Measurements from ENCODE around the gene EIF3B.

DNA sequence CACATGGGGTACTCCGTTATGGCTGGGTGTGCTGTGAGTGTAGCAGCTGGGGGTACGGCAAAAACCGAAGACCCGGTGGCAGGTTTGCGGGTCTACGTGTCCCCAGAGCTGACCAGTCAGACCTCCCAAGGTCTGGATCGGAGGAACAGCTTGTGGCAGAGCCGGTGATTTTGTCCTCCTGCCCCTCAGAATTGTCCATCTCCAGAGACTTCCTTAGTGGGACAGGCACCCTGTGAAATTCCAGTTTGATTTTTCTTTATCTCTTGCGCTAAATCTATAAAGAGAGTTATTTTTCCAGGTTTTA lies 1.0 kb downstream of the EIF3B start:
- TF ChIP-seq POLR2AphosphoS5 (IDR thresholded peaks at IDR 0.05; ENCODE audit: low read depth, low read length): no peak
- TF ChIP-seq, protein P1, sequence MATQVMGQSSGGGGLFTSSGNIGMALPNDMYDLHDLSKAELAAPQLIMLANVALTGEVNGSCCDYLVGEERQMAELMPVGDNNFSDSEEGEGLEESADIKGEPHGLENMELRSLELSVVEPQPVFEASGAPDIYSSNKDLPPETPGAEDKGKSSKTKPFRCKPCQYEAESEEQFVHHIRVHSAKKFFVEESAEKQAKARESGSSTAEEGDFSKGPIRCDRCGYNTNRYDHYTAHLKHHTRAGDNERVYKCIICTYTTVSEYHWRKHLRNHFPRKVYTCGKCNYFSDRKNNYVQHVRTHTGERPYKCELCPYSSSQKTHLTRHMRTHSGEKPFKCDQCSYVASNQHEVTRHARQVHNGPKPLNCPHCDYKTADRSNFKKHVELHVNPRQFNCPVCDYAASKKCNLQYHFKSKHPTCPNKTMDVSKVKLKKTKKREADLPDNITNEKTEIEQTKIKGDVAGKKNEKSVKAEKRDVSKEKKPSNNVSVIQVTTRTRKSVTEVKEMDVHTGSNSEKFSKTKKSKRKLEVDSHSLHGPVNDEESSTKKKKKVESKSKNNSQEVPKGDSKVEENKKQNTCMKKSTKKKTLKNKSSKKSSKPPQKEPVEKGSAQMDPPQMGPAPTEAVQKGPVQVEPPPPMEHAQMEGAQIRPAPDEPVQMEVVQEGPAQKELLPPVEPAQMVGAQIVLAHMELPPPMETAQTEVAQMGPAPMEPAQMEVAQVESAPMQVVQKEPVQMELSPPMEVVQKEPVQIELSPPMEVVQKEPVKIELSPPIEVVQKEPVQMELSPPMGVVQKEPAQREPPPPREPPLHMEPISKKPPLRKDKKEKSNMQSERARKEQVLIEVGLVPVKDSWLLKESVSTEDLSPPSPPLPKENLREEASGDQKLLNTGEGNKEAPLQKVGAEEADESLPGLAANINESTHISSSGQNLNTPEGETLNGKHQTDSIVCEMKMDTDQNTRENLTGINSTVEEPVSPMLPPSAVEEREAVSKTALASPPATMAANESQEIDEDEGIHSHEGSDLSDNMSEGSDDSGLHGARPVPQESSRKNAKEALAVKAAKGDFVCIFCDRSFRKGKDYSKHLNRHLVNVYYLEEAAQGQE (IDR thresholded peaks at IDR 0.05; ENCODE audit: insufficient read depth in 1 of 2, low read depth in 2 of 2, low read length in 2 of 2): no peak

Measured in PFSK-1 (cell line).